ENCODE measurements around the gene B4GALT2.

- TF ChIP-seq POLR2A (IDR thresholded peaks at IDR 0.05; ENCODE audit: low read depth, low read length) (no peak), POLR2AphosphoS5 (IDR thresholded peaks at IDR 0.05; ENCODE audit: low read depth, low read length) (no peak), SPI1 (IDR thresholded peaks at IDR 0.05; ENCODE audit: low read depth, low read length) (no peak)
Observed at GRCh38 chr1:44035726-44036408, 56.9 kb downstream of the B4GALT2 start.
